Measurements from ENCODE around the gene H1-8.

DNA sequence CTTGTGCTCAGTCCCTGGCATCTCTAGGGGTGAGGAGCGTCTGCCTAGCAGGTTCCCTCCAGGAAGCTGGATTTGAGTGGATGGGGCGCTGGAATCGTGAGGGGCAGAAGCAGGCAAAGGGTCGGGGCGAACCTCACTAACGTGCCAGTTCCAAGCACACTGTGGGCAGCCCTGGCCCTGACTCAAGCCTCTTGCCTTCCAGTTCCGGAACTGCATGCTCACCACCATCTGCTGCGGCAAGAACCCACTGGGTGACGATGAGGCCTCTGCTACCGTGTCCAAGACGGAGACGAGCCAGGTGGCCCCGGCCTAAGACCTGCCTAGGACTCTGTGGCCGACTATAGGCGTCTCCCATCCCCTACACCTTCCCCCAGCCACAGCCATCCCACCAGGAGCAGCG is 9.6 kb upstream of the H1-8 start:
- TF ChIP-seq, protein P1, sequence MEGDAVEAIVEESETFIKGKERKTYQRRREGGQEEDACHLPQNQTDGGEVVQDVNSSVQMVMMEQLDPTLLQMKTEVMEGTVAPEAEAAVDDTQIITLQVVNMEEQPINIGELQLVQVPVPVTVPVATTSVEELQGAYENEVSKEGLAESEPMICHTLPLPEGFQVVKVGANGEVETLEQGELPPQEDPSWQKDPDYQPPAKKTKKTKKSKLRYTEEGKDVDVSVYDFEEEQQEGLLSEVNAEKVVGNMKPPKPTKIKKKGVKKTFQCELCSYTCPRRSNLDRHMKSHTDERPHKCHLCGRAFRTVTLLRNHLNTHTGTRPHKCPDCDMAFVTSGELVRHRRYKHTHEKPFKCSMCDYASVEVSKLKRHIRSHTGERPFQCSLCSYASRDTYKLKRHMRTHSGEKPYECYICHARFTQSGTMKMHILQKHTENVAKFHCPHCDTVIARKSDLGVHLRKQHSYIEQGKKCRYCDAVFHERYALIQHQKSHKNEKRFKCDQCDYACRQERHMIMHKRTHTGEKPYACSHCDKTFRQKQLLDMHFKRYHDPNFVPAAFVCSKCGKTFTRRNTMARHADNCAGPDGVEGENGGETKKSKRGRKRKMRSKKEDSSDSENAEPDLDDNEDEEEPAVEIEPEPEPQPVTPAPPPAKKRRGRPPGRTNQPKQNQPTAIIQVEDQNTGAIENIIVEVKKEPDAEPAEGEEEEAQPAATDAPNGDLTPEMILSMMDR (conservative IDR thresholded peaks at IDR 0.05): no peak
- TF ChIP-seq EZH2 (IDR thresholded peaks at IDR 0.05; ENCODE audit: low read depth): no peak
